ENCODE data around the gene NEDD9.

- no peak for TF ChIP-seq CTCF (conservative IDR thresholded peaks at IDR 0.05; ENCODE audit: low read length)
- no peak for TF ChIP-seq EZH2phosphoT487 (IDR thresholded peaks at IDR 0.05; ENCODE audit: borderline replicate concordance)
Measured at GRCh38 chr6:11236076-11236750, 3.7 kb upstream of the NEDD9 start.
